HT-29 (cell line): ENCODE measurements around the gene LOXHD1. TPM values are rescaled to one million over a fixed set of nuclear protein-coding genes. Genes with fewer than 3 reads are reported as not detected.

Source experiments
- DNase-seq: peaks from one replicate; pipeline ENCODE4 v3.0.0-alpha.2; 2015; ENCODE audit warnings: low spot score
- total RNA-seq: library from RNA; depleted of rRNA; stranded (reverse); fragments of >200 nt; shearing (Covaris generic); gene quantifications from 2 replicates; pipeline ENCODE4 v1.2.3, GENCODE V29; 2014; rRNA removed

Gene LOXHD1, protein sequence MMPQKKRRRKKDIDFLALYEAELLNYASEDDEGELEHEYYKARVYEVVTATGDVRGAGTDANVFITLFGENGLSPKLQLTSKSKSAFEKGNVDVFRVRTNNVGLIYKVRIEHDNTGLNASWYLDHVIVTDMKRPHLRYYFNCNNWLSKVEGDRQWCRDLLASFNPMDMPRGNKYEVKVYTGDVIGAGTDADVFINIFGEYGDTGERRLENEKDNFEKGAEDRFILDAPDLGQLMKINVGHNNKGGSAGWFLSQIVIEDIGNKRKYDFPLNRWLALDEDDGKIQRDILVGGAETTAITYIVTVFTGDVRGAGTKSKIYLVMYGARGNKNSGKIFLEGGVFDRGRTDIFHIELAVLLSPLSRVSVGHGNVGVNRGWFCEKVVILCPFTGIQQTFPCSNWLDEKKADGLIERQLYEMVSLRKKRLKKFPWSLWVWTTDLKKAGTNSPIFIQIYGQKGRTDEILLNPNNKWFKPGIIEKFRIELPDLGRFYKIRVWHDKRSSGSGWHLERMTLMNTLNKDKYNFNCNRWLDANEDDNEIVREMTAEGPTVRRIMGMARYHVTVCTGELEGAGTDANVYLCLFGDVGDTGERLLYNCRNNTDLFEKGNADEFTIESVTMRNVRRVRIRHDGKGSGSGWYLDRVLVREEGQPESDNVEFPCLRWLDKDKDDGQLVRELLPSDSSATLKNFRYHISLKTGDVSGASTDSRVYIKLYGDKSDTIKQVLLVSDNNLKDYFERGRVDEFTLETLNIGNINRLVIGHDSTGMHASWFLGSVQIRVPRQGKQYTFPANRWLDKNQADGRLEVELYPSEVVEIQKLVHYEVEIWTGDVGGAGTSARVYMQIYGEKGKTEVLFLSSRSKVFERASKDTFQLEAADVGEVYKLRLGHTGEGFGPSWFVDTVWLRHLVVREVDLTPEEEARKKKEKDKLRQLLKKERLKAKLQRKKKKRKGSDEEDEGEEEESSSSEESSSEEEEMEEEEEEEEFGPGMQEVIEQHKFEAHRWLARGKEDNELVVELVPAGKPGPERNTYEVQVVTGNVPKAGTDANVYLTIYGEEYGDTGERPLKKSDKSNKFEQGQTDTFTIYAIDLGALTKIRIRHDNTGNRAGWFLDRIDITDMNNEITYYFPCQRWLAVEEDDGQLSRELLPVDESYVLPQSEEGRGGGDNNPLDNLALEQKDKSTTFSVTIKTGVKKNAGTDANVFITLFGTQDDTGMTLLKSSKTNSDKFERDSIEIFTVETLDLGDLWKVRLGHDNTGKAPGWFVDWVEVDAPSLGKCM (N-terminal part only)
- total RNA-seq: not detected in 2 replicates

- no peak for DNase-seq
Measured at GRCh38 chr18:46657115-46657955, at the start of gene LOXHD1. LOXHD1 (minus strand) TSS chr18:46657220; CDS start chr18:46657033, 187 bp downstream.

GRCh38 chr18:46705521-46705920, 48.5 kb upstream of the LOXHD1 start:
- DNase-seq: no peak

DNA sequence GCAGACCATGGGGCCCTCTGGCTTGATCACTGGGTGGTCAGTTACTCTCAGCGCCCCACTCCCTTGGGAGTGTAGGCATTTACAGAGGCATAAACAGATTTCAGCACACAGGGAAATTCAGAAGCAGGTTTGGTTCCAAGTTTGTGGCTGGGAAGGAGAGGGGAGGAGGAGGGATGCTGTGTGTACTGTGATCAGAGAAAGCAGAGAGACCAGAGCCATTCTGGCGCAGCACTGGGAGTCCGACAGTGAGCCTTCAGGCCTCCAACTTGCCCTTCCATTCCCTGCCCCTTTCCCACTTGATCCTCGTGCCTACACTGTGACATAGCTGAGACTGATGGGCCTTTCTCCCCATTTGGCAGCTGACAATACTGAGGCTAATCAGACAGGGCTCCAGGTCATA, 47.8 kb upstream of the LOXHD1 start:
- DNase-seq: no peak

DNA sequence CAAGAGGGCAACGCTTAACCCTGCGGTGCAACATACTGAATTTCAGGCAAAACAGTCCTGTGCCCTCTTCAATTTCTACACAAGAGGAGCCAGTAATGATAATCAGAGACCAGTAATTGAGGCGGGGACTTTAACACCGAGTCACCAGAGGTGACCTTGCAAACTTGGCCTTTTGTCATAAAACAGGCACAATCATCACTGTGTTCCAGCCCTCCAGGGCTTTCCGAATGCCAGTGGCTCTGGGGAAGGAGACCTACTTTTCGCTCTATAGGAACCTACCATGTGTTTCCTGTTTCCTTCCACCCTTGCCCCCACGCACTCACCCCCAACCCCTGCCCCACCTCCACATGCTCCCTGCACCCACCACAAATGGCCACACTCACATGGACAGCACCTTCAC, 47.2 kb upstream of the LOXHD1 start:
- DNase-seq: no peak

DNA sequence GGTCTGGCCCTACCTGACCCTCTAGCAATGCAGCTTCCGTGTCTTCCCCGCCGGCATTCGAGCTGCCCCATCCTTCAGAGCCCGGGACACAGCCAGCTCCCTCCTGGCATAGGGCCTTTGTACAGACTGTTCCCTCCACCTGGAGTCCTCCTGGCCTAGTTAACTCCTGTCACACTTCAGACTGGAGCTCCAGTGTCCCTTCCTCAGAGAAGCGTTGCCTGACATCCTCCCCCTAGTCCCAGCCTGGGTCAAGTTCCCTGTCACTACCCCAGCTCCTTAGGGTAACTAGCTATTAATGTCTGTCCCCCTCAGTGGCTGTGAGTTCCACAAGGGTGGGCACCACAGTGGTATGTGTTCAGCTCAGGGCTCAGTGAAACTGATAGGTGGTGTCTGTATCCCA, 45.5 kb upstream of the LOXHD1 start:
- DNase-seq: no peak

DNA sequence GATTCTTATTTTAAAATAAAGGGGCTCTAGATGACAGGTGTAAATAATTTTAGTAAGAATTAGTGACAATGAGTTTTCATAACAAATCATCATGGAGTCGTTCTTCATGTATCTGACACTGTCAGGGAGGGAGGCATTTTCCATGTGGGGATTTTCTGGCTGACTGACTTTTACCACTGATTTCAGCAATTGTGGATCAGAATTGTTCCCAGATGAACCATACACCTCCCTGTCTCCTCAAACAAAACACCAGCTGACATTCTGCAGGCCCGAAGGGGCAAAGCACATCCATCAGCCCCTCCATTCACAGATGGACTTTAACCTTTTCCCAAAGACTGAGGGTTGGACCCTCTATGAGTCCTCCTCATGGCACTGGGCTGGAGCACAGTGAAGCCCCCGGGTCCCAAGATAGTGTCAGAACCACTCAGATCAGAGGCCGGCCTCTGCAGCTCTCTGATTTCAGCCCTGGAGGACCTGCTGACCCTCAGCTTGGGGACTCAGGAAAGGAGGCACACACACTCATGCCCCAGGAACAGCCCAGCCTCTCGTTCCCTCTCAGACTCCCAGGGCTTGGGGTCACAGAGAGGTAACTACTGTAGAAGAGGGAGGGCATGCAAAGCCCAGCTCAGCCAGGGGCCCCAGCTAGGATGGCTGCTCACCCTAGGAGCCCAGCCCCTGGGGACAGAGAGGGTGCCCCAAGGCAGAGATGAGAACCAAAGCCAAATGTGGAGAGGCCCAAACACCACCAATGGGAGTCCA, 43.2 kb upstream of the LOXHD1 start:
- DNase-seq: no peak

- DNase-seq: no peak
Measured at GRCh38 chr18:46696702-46697101, 39.7 kb upstream of the LOXHD1 start.

GRCh38 chr18:46696268-46696667, 39.2 kb upstream of the LOXHD1 start:
- DNase-seq: no peak

DNA sequence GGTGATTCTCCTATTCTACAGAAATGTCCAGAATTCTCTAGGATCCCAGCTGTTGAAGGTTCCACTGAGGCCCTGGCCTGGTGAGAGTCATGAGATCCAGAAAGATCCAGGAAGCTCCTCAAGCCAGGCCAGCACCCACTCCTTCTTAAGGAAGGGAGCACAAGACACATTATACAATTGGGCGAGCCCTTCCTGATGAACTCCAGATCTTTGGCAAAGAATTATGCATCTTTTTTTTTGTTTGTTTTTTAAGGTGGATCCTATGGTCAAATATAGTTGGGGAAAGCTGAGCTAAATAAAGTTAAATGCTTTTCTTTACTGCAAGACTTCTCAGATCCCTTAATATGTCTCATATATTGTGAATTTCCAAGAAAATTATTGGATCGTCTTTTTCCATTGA, 37.0 kb upstream of the LOXHD1 start:
- no peak for DNase-seq

GRCh38 chr18:46688853-46689525, 32.0 kb upstream of the LOXHD1 start:
- DNase-seq: no peak

GRCh38 chr18:46686186-46686585, 29.2 kb upstream of the LOXHD1 start:
- DNase-seq: no peak

- no peak for DNase-seq
Measured at GRCh38 chr18:46683252-46683651, 26.2 kb upstream of the LOXHD1 start.

DNA sequence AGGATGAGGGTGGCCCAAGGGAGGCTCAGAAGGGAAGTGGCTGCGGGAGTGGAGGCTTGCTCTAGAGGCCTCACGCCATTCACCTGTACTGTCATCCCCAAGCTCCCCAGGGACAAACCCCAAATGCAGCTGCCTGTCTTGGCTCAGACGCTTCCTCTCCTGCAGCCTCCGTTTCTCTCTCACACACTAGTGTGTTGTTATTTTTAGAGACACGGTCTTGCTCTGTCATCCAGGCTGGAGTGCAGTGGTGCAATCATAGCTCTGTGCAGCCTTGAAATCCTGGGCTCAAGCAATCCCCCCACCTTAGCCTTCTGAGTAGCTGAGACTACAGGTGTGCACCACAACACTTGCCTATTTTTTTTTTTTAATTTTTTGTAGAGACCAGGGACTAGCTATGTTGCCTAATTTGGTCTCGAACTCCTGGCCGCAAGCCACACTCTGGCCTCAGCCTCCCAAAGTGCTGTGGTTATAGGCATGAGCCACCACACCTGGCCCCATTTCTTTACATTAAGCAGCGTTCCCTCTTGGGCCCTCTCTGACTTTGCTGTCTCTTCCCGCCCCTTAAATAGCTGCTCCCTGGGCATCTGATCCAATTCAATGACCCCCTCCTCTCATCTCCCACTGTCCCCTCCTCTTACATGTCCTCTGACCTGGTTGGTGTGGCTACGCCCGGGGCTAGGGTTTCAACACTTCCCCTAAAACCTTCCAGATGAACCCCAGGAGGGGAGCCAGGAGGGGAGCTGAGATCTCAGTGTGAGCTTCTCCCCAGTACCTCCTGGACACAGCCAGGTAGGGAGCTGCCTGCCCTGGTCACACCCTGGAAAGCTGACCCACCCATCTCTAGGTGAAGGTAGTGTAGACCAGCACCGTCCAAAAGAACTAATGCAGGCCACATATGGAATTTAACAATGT, 24.0 kb upstream of the LOXHD1 start:
- DNase-seq: no peak

DNA sequence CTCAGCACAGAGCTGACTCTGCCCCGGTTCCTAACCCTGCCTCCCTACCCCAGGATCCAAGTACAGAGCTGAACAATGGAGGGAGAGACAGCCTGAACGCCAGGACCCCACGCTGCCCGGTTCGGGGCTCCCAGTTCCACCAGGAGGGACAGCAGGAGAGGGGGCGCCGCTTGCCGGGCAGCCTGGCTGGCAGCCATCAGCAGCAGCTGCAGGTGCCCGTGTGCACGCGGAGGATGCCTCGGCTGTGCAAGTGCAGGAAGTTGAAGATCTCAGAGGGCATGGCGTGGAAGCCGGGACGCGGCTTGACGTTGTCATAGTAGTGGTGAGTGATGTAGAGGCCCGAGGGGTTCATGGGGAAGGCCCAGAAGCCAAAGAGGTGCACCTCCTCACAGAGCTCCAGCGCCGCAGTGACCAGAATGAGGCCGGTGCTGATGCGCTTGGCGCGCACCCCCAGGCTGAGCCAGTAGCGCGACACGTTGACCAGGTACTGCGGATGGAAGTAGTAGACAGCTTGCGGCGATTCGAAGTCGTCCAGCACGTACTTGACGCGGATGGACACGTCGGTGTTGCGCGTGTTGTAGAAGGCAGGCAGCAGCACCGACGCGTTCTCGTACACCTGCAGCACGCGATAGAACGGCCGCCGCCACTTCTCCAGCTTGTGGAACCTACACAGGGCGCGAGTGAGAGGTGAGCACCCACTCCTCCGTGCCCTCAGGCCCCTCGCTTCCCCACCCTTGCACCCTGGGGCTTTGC, 23.0 kb upstream of the LOXHD1 start:
- no peak for DNase-seq

DNA sequence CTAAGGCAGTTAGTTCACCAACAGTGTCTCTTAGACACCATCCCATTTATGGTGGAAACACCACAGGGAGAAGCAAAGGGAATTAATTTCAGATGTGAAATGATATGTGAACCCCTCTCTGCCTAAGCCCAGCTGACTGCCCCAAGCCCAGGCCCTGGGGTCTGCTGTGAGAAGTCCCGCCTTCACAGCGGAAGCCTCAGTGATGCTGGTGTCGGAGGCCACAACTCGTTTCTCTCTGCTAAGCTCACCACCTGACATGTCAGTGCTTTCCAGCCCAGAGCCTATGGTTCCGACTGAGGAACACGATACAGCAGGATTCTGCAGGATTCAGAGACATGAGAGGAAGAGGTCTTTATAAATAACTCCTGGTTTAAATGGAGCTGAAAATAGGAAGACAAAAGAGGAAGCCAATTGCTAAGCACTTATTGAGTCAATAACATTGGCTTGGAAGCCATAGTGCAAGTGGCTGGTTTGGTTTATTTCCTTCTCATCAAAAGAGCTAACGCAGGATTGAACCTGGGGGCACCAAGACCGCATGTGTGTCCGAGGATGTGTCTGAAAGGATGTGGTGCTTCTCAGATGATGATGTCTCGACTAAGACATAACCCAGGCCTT, 21.9 kb upstream of the LOXHD1 start:
- DNase-seq: no peak

GRCh38 chr18:46678041-46678440, 21.0 kb upstream of the LOXHD1 start:
- DNase-seq: no peak

GRCh38 chr18:46677611-46678010, 20.6 kb upstream of the LOXHD1 start:
- DNase-seq: no peak
